ENCODE measurements around the gene ADGRE2. TPM values are rescaled to one million over a fixed set of nuclear protein-coding genes. Genes with fewer than 3 reads are reported as not detected.

ADGRE2 gene
- total RNA-seq, 1 donor from 2014 or later = not detected

- Mint-ChIP-seq H3K27ac (ENCODE audit: unreplicated experiment) (no peak overlapping the region), H3K4me3 (ENCODE audit: unreplicated experiment) (no peak overlapping the region), H3K4me1 (ENCODE audit: unreplicated experiment) (no peaks in the 10 kb centered on the region), H3K36me3 (ENCODE audit: unreplicated experiment) (no peaks in the 10 kb centered on the region), H3K27me3 (ENCODE audit: unreplicated experiment) (no peaks in the 10 kb centered on the region), H3K9me3 (ENCODE audit: unreplicated experiment) (peaks cover 6% of the 10 kb centered on the region)
- no peak for DNase-seq (ENCODE audit: extremely low spot score, unreplicated experiment)
- TF ChIP-seq CTCF (IDR thresholded peaks at IDR 0.05) = no peak
Measured at GRCh38 chr19:14748601-14749000, 29.8 kb downstream of the ADGRE2 start.

GRCh38 chr19:14746886-14747285 lies 31.5 kb downstream of the ADGRE2 start:
- no peak for TF ChIP-seq CTCF (IDR thresholded peaks at IDR 0.05)
- Mint-ChIP-seq H3K4me1 (ENCODE audit: unreplicated experiment) (no peaks in the 10 kb centered on the region), H3K27me3 (ENCODE audit: unreplicated experiment) (no peaks in the 10 kb centered on the region), H3K36me3 (ENCODE audit: unreplicated experiment) (no peaks in the 10 kb centered on the region), H3K4me3 (ENCODE audit: unreplicated experiment) (no peak overlapping the region), H3K9me3 (ENCODE audit: unreplicated experiment) (peaks cover 11% of the 10 kb centered on the region), H3K27ac (ENCODE audit: unreplicated experiment) (no peak overlapping the region)
- DNase-seq (ENCODE audit: extremely low spot score, unreplicated experiment) = no peak

GRCh38 chr19:14735915-14736314 lies 42.4 kb downstream of the ADGRE2 start:
- DNase-seq (ENCODE audit: extremely low spot score, unreplicated experiment) = no peak
- no peak overlapping the region for H3K4me3 Mint-ChIP-seq (ENCODE audit: unreplicated experiment)
- no peaks in the 10 kb centered on the region for H3K9me3 Mint-ChIP-seq (ENCODE audit: unreplicated experiment)
- TF ChIP-seq CTCF (IDR thresholded peaks at IDR 0.05) = no peak
- H3K4me1 Mint-ChIP-seq (ENCODE audit: unreplicated experiment) = no peaks in the 10 kb centered on the region
- H3K27me3 Mint-ChIP-seq (ENCODE audit: unreplicated experiment) = peaks cover 5% of the 10 kb centered on the region
- H3K36me3 Mint-ChIP-seq (ENCODE audit: unreplicated experiment) = no peaks in the 10 kb centered on the region
- no peak overlapping the region for H3K27ac Mint-ChIP-seq (ENCODE audit: unreplicated experiment)

GRCh38 chr19:14733574-14733973 lies 44.8 kb downstream of the ADGRE2 start:
- Mint-ChIP-seq H3K4me3 (ENCODE audit: unreplicated experiment) (no peak overlapping the region), H3K27me3 (ENCODE audit: unreplicated experiment) (peaks cover 5% of the 10 kb centered on the region), H3K9me3 (ENCODE audit: unreplicated experiment) (peaks cover 8% of the 10 kb centered on the region), H3K27ac (ENCODE audit: unreplicated experiment) (no peak overlapping the region), H3K4me1 (ENCODE audit: unreplicated experiment) (no peaks in the 10 kb centered on the region), H3K36me3 (ENCODE audit: unreplicated experiment) (no peaks in the 10 kb centered on the region)
- no peak for TF ChIP-seq CTCF (IDR thresholded peaks at IDR 0.05)
- no peak for DNase-seq (ENCODE audit: extremely low spot score, unreplicated experiment)

- peaks cover 12% of the 10 kb centered on the region for H3K9me3 Mint-ChIP-seq (ENCODE audit: unreplicated experiment)
- no peak for DNase-seq (ENCODE audit: extremely low spot score, unreplicated experiment)
- peaks cover 5% of the 10 kb centered on the region for H3K27me3 Mint-ChIP-seq (ENCODE audit: unreplicated experiment)
- H3K27ac Mint-ChIP-seq (ENCODE audit: unreplicated experiment) = no peak overlapping the region
- TF ChIP-seq CTCF (IDR thresholded peaks at IDR 0.05) = no peak
- H3K4me3 Mint-ChIP-seq (ENCODE audit: unreplicated experiment) = no peak overlapping the region
- H3K4me1 Mint-ChIP-seq (ENCODE audit: unreplicated experiment) = no peaks in the 10 kb centered on the region
- H3K36me3 Mint-ChIP-seq (ENCODE audit: unreplicated experiment) = no peaks in the 10 kb centered on the region
Measured at GRCh38 chr19:14732510-14732909, 45.9 kb downstream of the ADGRE2 start.

Measured in osteocyte (in vitro differentiated cells).